Lower leg skin (tissue), 4 donors: ENCODE results near the gene GPC6. TPM values are rescaled to one million over a fixed set of nuclear protein-coding genes. Genes with fewer than 3 reads are reported as not detected.

Experiments
- DNase-seq, 2 donors: peaks; one replicate each; pipeline ENCODE4 v3.0.0-alpha.2; 2019; ENCODE audit warnings: low spot score in 2 of 2
- H3K4me3 ChIP-seq: fragments of 200-600 bp; sonication (generic); 2 replicates; pipeline ENCODE4 v1.5.1; 2017; ENCODE audit warnings: mild to moderate bottlenecking, low read depth; ENCODE audit not compliant: poor library complexity, severe bottlenecking
- POLR2A ChIP-seq, 2 donors: fragments of 450-650 bp; IDR thresholded peaks; one replicate each; pipeline ENCODE4 v1.6.1; 2016 to 2017; ENCODE audit warnings: antibody characterized with exemption in 2 of 2, mild to moderate bottlenecking in 1 of 2, moderate library complexity in 1 of 2
- WGBS, 2 donors: methylation state at CpG; one replicate each; pipeline ENCODE4 v1.1.5; 2018; 5-methylcytosine and 5-hydroxymethylcytosine counted together
- intact Hi-C: fragments of 100-400 bp; cut with DNase I; formaldehyde crosslinking; loops from one replicate; pipeline ENCODE4 v1.15.0; 2023; ENCODE audit warnings: low total_unique reads
- total RNA-seq, 4 donors: library from RNA; depleted of rRNA; stranded (reverse); fragments of >200 nt; gene quantifications; one replicate each; pipeline ENCODE4 v1.1.0, GENCODE V29; 2016
- TF ChIP-seq, protein P1 (sequence below), 3 donors: fragments of 450-650 bp; IDR thresholded peaks; one replicate each; pipeline ENCODE4 v1.5.1; 2016; ENCODE audit warnings: antibody characterized with exemption in 3 of 3, mild to moderate bottlenecking in 3 of 3, moderate library complexity in 2 of 3

Gene GPC6
- total RNA-seq, 4 donors from 2014 or later: 1.4 to 5.2 (median 2.5) TPM

DNA sequence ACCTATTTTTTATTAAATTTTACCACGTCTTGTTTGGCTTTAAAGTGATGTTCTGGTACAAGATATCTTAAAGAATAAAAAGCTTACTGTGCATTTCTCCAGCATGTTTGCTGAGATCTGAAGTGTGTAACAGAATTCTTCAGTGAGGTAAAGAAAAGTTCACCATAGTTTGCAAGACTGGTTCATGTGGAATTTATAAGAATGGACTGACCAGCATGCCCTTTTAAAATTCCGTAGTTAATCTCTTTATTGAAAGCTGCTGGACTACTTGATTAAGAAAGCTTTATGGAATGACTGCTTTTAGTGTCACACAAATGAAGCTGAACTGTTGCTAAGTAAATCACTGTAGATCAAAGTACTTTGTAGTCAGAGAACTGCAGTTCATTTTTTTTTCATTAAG lies 119.2 kb downstream of the GPC6 start:
- intact Hi-C loops: no loop called here
- 44 to 53% methylated on average over 2 of the region's 2 CpGs for WGBS, 2 donors
- DNase-seq: no peak
- TF ChIP-seq, protein P1, sequence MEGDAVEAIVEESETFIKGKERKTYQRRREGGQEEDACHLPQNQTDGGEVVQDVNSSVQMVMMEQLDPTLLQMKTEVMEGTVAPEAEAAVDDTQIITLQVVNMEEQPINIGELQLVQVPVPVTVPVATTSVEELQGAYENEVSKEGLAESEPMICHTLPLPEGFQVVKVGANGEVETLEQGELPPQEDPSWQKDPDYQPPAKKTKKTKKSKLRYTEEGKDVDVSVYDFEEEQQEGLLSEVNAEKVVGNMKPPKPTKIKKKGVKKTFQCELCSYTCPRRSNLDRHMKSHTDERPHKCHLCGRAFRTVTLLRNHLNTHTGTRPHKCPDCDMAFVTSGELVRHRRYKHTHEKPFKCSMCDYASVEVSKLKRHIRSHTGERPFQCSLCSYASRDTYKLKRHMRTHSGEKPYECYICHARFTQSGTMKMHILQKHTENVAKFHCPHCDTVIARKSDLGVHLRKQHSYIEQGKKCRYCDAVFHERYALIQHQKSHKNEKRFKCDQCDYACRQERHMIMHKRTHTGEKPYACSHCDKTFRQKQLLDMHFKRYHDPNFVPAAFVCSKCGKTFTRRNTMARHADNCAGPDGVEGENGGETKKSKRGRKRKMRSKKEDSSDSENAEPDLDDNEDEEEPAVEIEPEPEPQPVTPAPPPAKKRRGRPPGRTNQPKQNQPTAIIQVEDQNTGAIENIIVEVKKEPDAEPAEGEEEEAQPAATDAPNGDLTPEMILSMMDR (IDR thresholded peaks at IDR 0.05): no peak
- TF ChIP-seq POLR2A (IDR thresholded peaks at IDR 0.05): no peak
- H3K4me3 ChIP-seq: no peak overlapping the region

DNA sequence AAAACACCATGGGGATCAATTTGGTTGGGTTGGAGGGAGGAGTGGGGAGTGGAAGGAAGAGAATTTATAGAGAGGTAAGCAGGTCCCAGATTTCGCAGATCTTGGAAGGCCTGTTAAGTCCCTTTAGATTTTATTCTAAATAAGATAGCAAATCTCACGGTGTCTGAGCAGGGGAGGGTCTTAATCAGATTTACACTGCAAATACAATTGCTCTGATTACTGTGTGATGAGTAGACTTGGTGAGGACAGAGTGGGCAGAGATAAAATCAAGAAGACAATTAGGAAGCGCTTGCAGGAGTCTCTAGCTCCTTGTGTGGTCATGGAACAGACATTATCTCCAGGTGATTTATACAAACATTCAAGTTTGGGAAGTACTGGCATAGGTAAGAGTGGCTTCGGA lies 126.0 kb downstream of the GPC6 start:
- WGBS, 2 donors: 88 to 89% methylated on average over 4 of the region's 4 CpGs
- TF ChIP-seq POLR2A (IDR thresholded peaks at IDR 0.05): no peak
- TF ChIP-seq, protein P1 (IDR thresholded peaks at IDR 0.05): no peak
- no peak for DNase-seq
- H3K4me3 ChIP-seq: no peak overlapping the region
- intact Hi-C loops: no loop called here

DNA sequence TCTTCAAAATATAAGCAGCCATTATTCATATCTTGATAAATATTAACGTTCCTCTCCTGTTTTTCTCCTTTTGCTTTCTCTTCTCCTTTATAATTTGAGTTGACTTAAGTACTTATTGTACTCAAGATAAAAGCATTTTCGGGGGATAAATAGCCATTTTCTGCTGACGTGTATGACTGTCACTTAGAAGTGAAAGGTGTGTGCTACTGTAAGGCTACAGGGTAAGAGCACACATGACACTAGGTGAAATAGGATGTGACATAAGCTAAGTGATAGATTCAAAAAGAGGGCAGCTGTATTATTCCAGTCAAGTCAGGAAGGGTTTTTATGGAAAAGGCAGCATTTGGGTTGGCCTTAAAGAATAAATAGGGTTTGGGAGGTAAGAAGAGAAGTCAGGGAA lies 128.5 kb downstream of the GPC6 start:
- TF ChIP-seq POLR2A (IDR thresholded peaks at IDR 0.05): no peak
- TF ChIP-seq, protein P1 (IDR thresholded peaks at IDR 0.05): no peak
- DNase-seq: no peak
- no peak overlapping the region for H3K4me3 ChIP-seq
- intact Hi-C loops: no loop called here
- 90 to 93% methylated on average over 3 of the region's 3 CpGs for WGBS, 2 donors

DNA sequence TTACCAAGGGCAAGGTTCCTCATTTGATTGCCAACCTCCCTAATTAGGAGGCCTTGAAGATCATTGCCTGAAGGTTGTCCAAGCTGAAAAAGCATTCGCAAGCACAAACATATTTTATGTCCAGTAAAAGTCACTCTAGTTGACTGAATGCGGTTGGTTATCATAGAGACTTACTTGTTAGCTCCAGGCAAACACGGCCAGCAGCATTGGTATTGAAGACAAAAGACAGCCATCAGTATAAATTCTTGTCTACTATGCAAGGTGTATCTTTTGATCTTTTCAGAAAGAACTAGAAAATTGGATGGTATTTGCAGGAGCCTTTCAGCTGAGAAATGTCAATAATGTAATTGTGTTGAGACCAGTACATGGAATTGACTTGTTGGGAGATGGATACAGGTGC lies 129.9 kb downstream of the GPC6 start:
- intact Hi-C loops: no loop called here
- TF ChIP-seq POLR2A (IDR thresholded peaks at IDR 0.05): no peak
- TF ChIP-seq, protein P1 (IDR thresholded peaks at IDR 0.05): no peak
- 63 to 71% methylated on average over 3 of the region's 3 CpGs for WGBS, 2 donors
- no peak overlapping the region for H3K4me3 ChIP-seq
- DNase-seq: no peak

DNA sequence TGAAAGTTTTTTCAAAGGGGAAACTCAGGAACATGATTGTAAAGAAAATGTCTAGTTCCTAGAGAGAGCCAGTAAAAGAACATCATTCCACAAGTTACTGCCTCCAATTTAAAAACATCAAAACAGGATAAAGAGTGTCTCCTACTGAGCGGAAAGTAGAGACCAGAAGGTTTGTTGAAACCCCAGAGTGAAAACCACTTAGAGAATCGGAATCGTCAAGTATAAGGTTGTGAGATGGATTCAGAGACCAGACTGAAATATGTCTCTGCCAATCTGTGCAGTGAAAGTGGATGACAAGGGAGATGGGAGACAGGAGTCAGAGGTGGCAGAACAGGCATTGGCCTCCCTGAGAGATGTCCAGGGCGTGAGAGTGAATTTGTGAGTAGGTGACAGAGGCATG lies 133.4 kb downstream of the GPC6 start:
- DNase-seq: no peak
- TF ChIP-seq, protein P1 (IDR thresholded peaks at IDR 0.05): no peak
- TF ChIP-seq POLR2A (IDR thresholded peaks at IDR 0.05): no peak
- 82 to 83% methylated on average over 4 of the region's 4 CpGs for WGBS, 2 donors
- intact Hi-C loops: no loop called here
- no peak overlapping the region for H3K4me3 ChIP-seq

DNA sequence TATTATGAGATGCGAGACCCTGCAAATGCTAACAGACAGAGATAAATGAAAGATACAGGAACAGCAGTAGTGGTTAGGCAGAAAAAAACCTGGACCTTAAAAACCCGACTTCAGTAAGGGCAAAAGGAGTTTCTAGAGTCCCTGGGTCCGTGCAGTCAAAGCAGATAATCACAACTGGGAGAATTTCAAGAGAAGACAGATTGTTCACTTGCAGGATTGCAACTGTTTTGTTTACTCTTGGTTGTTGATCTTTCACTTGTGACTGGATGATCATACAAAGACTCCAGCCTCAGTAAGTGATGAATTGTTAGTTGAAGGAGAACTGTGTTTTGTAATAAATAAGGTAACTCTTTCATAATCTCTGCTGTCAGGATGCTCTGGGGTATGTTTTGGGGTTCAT lies 135.1 kb downstream of the GPC6 start:
- 38 to 50% methylated on average over 3 of the region's 3 CpGs for WGBS, 2 donors
- no peak overlapping the region for H3K4me3 ChIP-seq
- intact Hi-C loops: no loop called here
- no peak for TF ChIP-seq POLR2A (IDR thresholded peaks at IDR 0.05)
- TF ChIP-seq, protein P1 (IDR thresholded peaks at IDR 0.05): no peak
- DNase-seq: no peak
